Measurements from ENCODE around the gene PRKG1. TPM values are rescaled to one million over a fixed set of nuclear protein-coding genes. Genes with fewer than 3 reads are reported as not detected.

The PRKG1 gene
- total RNA-seq, 4 donors from 2014 or later: 0.63 to 4.3 (median 2.1) TPM

- TF ChIP-seq POLR2A (IDR thresholded peaks at IDR 0.05) (no peak), CTCF (IDR thresholded peaks at IDR 0.05) (no peak)
- intact Hi-C loops (cut with DNase I; ENCODE audit: low total_unique reads): loop anchor here (10.0 kb wide), 1 partner anchor 169 kb away; no protein-coding TSS in a partner anchor
- WGBS, 2 donors: 58 to 61% methylated on average over 1 of the region's 1 CpG
- DNase-seq (ENCODE audit: low spot score in 2 of 2): no peak
- H3K4me3 ChIP-seq (ENCODE audit: low read depth, poor library complexity, severe bottlenecking): peak overlapping the region; percentile 10
These were observed 1241.7 kb downstream of the PRKG1 start for GRCh38 chr10:52316001-52316400.

GRCh38 chr10:52316500-52316899 lies 1242.2 kb downstream of the PRKG1 start:
- DNase-seq (ENCODE audit: low spot score in 2 of 2): no peak
- H3K4me3 ChIP-seq (ENCODE audit: low read depth, poor library complexity, severe bottlenecking): no peak overlapping the region
- intact Hi-C loops (cut with DNase I; ENCODE audit: low total_unique reads): loop anchor here (10.0 kb wide), 1 partner anchor 168 kb away; no protein-coding TSS in a partner anchor
- 85 to 88% methylated on average over 4 of the region's 4 CpGs for WGBS, 2 donors
- no peak for TF ChIP-seq POLR2A (IDR thresholded peaks at IDR 0.05)

- no peak overlapping the region for H3K4me3 ChIP-seq (ENCODE audit: low read depth, poor library complexity, severe bottlenecking)
- no peak for TF ChIP-seq CTCF (IDR thresholded peaks at IDR 0.05)
- TF ChIP-seq POLR2A (IDR thresholded peaks at IDR 0.05): no peak
- DNase-seq (ENCODE audit: low spot score in 2 of 2): no peak
- intact Hi-C loops (cut with DNase I; ENCODE audit: low total_unique reads): loop anchor here (10.0 kb wide), 1 partner anchor 167 kb away; no protein-coding TSS in a partner anchor
- 82 to 83% methylated on average over 5 of the region's 5 CpGs for WGBS, 2 donors
These were observed 1243.9 kb downstream of the PRKG1 start for GRCh38 chr10:52318136-52318701.

GRCh38 chr10:52318822-52319464 lies 1244.7 kb downstream of the PRKG1 start:
- DNase-seq (ENCODE audit: low spot score in 2 of 2): no peak
- H3K4me3 ChIP-seq (ENCODE audit: low read depth, poor library complexity, severe bottlenecking): no peak overlapping the region
- TF ChIP-seq POLR2A (IDR thresholded peaks at IDR 0.05) (no peak), CTCF (IDR thresholded peaks at IDR 0.05) (no peak)
- WGBS, 2 donors: 59 to 62% methylated on average over 7 of the region's 7 CpGs
- intact Hi-C loops (cut with DNase I; ENCODE audit: low total_unique reads): loop anchor here (10.0 kb wide), 1 partner anchor 166 kb away; no protein-coding TSS in a partner anchor

GRCh38 chr10:52319926-52320325 lies 1245.6 kb downstream of the PRKG1 start:
- TF ChIP-seq CTCF (IDR thresholded peaks at IDR 0.05): no peak
- TF ChIP-seq POLR2A (IDR thresholded peaks at IDR 0.05): no peak
- no peak overlapping the region for H3K4me3 ChIP-seq (ENCODE audit: low read depth, poor library complexity, severe bottlenecking)
- DNase-seq (ENCODE audit: low spot score in 2 of 2): no peak
- 85 to 97% methylated on average over 2 of the region's 2 CpGs for WGBS, 2 donors
- intact Hi-C loops (cut with DNase I; ENCODE audit: low total_unique reads): loop anchor here (10.0 kb wide), 1 partner anchor 165 kb away; no protein-coding TSS in a partner anchor

GRCh38 chr10:52322323-52322722 lies 1248.0 kb downstream of the PRKG1 start:
- no peak for DNase-seq (ENCODE audit: low spot score in 2 of 2)
- intact Hi-C loops (cut with DNase I; ENCODE audit: low total_unique reads): no loop called here
- H3K4me3 ChIP-seq (ENCODE audit: low read depth, poor library complexity, severe bottlenecking): no peak overlapping the region
- 87 to 91% methylated on average over 1 of the region's 1 CpG for WGBS, 2 donors
- TF ChIP-seq POLR2A (IDR thresholded peaks at IDR 0.05) (no peak), CTCF (IDR thresholded peaks at IDR 0.05) (no peak)
